SJCRH30 (cell line): Measurements from ENCODE around the gene LTB. TPM values are rescaled to one million over a fixed set of nuclear protein-coding genes. Genes with fewer than 3 reads are reported as not detected.
A peak's percentile ranks its signal among the peaks of the same experiment; 100 is the strongest.

Source experiments
- DNase-seq, 2 experiments: peaks; one replicate each; pipeline ENCODE4 v3.0.0-alpha.2; 2015 to 2020
- H3K27ac ChIP-seq: fragments of 250-450 bp; sonication (Bioruptor Pico); 2 replicates; pipeline ENCODE4 v1.5.1; 2020; ENCODE audit warnings: mild to moderate bottlenecking, moderate library complexity
- H3K27me3 ChIP-seq: fragments of 250-450 bp; sonication (Bioruptor Pico); 2 replicates; pipeline ENCODE4 v1.5.1; 2020; ENCODE audit warnings: mild to moderate bottlenecking, moderate library complexity
- H3K36me3 ChIP-seq: fragments of 250-450 bp; sonication (Bioruptor Pico); 2 replicates; pipeline ENCODE4 v1.5.1; 2020; ENCODE audit warnings: mild to moderate bottlenecking, moderate library complexity
- H3K4me1 ChIP-seq: fragments of 250-450 bp; sonication (Bioruptor Pico); 2 replicates; pipeline ENCODE4 v1.5.1; 2020; ENCODE audit warnings: mild to moderate bottlenecking, moderate library complexity
- H3K4me3 ChIP-seq: fragments of 250-450 bp; sonication (Bioruptor Pico); 2 replicates; pipeline ENCODE4 v1.5.1; 2020; ENCODE audit warnings: mild to moderate bottlenecking, moderate library complexity
- H3K9me3 ChIP-seq: fragments of 250-450 bp; sonication (Bioruptor Pico); replicated peaks from 2 replicates; pipeline ENCODE4 v1.5.1; 2020; ENCODE audit warnings: mild to moderate bottlenecking, moderate library complexity
- total RNA-seq: library from RNA; depleted of rRNA; stranded (reverse); fragments of >200 nt; shearing (Covaris generic); gene quantifications from 2 replicates; pipeline ENCODE4 v1.2.3, GENCODE V29; 2014; rRNA removed

LTB gene, protein sequence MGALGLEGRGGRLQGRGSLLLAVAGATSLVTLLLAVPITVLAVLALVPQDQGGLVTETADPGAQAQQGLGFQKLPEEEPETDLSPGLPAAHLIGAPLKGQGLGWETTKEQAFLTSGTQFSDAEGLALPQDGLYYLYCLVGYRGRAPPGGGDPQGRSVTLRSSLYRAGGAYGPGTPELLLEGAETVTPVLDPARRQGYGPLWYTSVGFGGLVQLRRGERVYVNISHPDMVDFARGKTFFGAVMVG
- not detected in 2 replicates for total RNA-seq

DNA sequence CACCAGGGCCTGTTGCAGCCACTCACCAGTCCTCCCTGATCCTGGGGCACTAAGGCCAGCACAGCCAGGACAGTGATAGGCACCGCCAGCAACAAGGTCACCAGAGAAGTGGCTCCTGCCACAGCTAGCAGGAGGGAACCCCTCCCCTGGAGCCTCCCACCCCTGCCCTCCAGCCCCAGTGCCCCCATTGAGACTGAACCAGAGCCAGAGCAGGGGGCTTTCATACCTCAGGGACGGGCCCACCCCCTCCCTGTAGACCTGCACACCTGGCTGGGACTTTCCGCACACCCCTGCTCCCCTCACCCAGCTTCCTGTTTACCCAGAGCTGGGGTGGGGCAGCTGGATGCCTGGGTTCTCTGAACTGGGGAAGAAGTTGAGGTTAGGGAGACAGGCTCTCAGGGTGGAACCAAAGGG lies at the start of gene LTB:
Gene LTB, minus strand, starts transcription at position 195 of the 414 bp plus-strand sequence. Its CDS starts 7 bp downstream, at position 188.
- Histone ChIP-seq H3K4me1 (no peaks in the 10 kb centered on the region), H3K27me3 (no peaks in the 10 kb centered on the region), H3K36me3 (no peaks in the 10 kb centered on the region), H3K4me3 (peak within 1 kb of the TSS; percentile 64), H3K27ac (no peak within 1 kb of the TSS), H3K9me3 (no peaks in the 10 kb centered on the region)
- no peak for DNase-seq

GRCh38 chr6:31631681-31632278 lies 49.6 kb upstream of the LTB start:
- no peak for DNase-seq
- Histone ChIP-seq H3K36me3 (peaks cover 93% of the 10 kb centered on the region), H3K4me1 (no peaks in the 10 kb centered on the region), H3K9me3 (no peaks in the 10 kb centered on the region), H3K4me3 (no peak overlapping the region), H3K27me3 (no peaks in the 10 kb centered on the region), H3K27ac (no peak overlapping the region)

GRCh38 chr6:31631209-31631608 lies 49.0 kb upstream of the LTB start:
- no peaks in the 10 kb centered on the region for H3K27me3 ChIP-seq
- H3K27ac ChIP-seq = no peak overlapping the region
- peaks cover 93% of the 10 kb centered on the region for H3K36me3 ChIP-seq
- H3K4me1 ChIP-seq = no peaks in the 10 kb centered on the region
- no peak overlapping the region for H3K4me3 ChIP-seq
- no peaks in the 10 kb centered on the region for H3K9me3 ChIP-seq
- DNase-seq = no peak

DNA sequence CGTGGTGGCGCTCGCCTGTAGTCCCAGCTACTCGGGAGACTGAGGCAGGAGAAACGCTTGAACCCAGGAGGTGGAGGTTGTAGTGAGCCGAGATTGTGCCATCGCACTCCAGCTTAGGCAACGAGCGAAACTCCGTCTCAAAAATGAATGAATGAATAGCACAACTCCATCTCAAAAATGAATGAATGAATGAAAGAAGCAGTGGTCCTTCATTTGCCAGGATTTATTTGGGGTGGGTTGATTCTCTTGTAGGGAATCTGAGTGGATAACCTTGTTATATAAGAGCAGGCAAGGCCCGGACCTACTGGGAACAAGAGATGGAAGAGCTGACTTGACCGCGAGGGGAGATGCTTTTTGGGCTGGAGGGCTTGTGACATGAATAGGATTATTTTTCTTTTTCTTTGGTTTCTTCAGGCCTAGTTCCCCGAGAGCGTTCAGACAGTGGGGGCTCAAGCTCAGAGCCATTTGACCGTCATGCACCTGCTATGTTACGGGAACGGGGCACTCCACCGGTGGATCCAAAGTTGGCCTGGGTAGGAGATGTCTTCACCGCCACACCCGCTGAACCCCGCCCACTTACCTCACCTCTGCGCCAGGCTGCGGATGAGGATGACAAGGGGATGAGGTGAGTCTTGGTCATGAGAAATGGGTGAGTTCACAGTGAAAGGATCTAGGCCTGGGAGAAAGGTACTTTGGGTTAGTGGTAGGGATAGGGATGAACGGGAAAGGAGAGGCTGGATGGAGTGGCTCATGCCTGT lies 48.1 kb upstream of the LTB start:
- Histone ChIP-seq H3K9me3 (no peaks in the 10 kb centered on the region), H3K27ac (no peak overlapping the region), H3K36me3 (peaks cover 93% of the 10 kb centered on the region), H3K4me3 (no peak overlapping the region), H3K4me1 (no peaks in the 10 kb centered on the region), H3K27me3 (no peaks in the 10 kb centered on the region)
- DNase-seq = no peak

- Histone ChIP-seq H3K9me3 (no peaks in the 10 kb centered on the region), H3K27me3 (no peaks in the 10 kb centered on the region), H3K36me3 (peaks cover 93% of the 10 kb centered on the region), H3K27ac (no peak overlapping the region), H3K4me3 (no peak overlapping the region), H3K4me1 (no peaks in the 10 kb centered on the region)
- DNase-seq = no peak
Measured at GRCh38 chr6:31629014-31629413, 46.8 kb upstream of the LTB start.

DNA sequence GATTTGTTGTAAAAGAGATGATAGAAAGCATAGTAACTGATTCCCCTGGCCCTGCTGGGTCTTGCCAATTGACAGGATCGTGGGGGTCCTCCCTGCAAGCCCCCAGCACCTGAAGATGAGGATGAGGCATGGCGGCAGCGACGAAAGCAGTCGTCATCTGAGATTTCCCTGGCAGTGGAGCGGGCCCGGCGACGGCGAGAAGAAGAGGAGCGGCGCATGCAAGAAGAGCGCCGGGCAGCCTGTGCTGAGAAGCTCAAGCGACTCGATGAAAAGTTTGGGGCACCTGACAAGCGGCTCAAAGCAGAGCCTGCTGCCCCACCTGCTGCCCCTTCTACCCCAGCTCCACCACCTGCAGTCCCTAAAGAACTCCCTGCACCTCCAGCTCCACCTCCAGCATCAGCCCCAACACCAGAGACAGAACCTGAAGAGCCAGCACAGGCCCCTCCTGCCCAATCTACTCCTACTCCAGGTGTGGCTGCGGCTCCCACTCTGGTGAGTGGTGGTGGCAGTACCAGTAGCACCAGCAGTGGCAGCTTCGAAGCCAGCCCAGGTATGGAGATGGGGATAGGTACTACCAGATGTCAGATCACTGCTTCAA lies 45.6 kb upstream of the LTB start:
- DNase-seq = no peak
- H3K27me3 ChIP-seq = no peaks in the 10 kb centered on the region
- peaks cover 96% of the 10 kb centered on the region for H3K36me3 ChIP-seq
- H3K27ac ChIP-seq = no peak overlapping the region
- no peaks in the 10 kb centered on the region for H3K4me1 ChIP-seq
- no peak overlapping the region for H3K4me3 ChIP-seq
- H3K9me3 ChIP-seq = no peaks in the 10 kb centered on the region

DNA sequence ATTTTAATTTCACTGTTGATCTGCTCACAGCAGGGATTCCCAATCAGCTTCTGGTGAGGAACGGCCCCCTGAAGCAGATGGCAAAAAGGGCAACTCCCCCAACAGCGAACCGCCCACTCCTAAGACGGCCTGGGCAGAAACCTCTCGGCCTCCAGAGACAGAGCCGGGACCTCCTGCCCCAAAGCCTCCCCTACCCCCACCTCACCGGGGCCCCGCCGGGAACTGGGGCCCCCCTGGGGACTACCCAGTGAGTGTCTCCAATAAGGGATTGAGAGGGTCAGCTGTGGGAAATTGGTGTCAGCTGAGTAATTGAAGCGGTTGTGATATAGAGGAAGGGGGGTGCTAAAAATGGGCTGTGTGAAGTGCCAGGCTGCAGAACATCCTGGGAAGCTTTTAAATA lies 44.7 kb upstream of the LTB start:
- H3K36me3 ChIP-seq = peaks cover 92% of the 10 kb centered on the region
- no peaks in the 10 kb centered on the region for H3K27me3 ChIP-seq
- no peak for DNase-seq
- no peak overlapping the region for H3K27ac ChIP-seq
- H3K9me3 ChIP-seq = no peaks in the 10 kb centered on the region
- H3K4me3 ChIP-seq = no peak overlapping the region
- no peaks in the 10 kb centered on the region for H3K4me1 ChIP-seq

GRCh38 chr6:31624070-31624469 lies 41.8 kb upstream of the LTB start:
- Histone ChIP-seq H3K27me3 (no peaks in the 10 kb centered on the region), H3K9me3 (no peaks in the 10 kb centered on the region), H3K27ac (no peak overlapping the region), H3K4me1 (no peaks in the 10 kb centered on the region), H3K36me3 (peaks cover 69% of the 10 kb centered on the region), H3K4me3 (no peak overlapping the region)
- no peak for DNase-seq

DNA sequence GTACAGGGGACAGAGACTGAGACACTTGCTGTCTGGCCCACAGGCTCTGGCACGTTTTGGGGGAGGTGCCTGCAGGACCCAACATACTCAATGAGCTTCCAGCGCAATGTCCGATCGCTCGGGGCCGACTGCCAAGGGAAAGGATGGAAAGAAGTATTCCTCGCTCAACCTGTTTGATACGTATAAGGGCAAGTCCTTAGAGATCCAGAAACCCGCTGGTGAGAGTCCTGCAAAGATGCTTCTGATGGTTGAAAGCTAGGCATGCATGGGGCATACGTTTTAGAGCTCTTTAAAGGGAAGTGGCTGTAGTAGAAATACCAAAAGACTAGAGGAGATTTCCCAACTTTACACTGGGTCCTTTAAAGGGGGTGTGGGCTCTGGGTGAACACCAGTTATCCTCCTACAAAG lies 40.5 kb upstream of the LTB start:
- DNase-seq = no peak
- Histone ChIP-seq H3K27ac (no peak overlapping the region; the same call in 1 of the 2 replicates), H3K4me1 (no peaks in the 10 kb centered on the region), H3K4me3 (peak overlapping the region; percentile 95), H3K36me3 (peaks cover 55% of the 10 kb centered on the region), H3K9me3 (no peaks in the 10 kb centered on the region), H3K27me3 (no peaks in the 10 kb centered on the region)

- H3K27ac ChIP-seq = no peak overlapping the region; the same call in none of the 2 replicates
- H3K36me3 ChIP-seq = peaks cover 48% of the 10 kb centered on the region
- H3K4me1 ChIP-seq = no peaks in the 10 kb centered on the region
- DNase-seq = peak in 1 of 2 experiments; percentile 24
- peak overlapping the region; percentile 95 for H3K4me3 ChIP-seq
- H3K27me3 ChIP-seq = no peaks in the 10 kb centered on the region
- H3K9me3 ChIP-seq = no peaks in the 10 kb centered on the region
Measured at GRCh38 chr6:31621991-31622390, 39.8 kb upstream of the LTB start.

- Histone ChIP-seq H3K27ac (peak overlapping the region; percentile 91), H3K9me3 (no peaks in the 10 kb centered on the region), H3K4me1 (no peaks in the 10 kb centered on the region), H3K36me3 (peaks cover 43% of the 10 kb centered on the region), H3K4me3 (peak overlapping the region; percentile 95), H3K27me3 (no peaks in the 10 kb centered on the region)
- DNase-seq = peak in 1 of 2 experiments; percentile 20
Measured at GRCh38 chr6:31621320-31621939, 39.2 kb upstream of the LTB start.

DNA sequence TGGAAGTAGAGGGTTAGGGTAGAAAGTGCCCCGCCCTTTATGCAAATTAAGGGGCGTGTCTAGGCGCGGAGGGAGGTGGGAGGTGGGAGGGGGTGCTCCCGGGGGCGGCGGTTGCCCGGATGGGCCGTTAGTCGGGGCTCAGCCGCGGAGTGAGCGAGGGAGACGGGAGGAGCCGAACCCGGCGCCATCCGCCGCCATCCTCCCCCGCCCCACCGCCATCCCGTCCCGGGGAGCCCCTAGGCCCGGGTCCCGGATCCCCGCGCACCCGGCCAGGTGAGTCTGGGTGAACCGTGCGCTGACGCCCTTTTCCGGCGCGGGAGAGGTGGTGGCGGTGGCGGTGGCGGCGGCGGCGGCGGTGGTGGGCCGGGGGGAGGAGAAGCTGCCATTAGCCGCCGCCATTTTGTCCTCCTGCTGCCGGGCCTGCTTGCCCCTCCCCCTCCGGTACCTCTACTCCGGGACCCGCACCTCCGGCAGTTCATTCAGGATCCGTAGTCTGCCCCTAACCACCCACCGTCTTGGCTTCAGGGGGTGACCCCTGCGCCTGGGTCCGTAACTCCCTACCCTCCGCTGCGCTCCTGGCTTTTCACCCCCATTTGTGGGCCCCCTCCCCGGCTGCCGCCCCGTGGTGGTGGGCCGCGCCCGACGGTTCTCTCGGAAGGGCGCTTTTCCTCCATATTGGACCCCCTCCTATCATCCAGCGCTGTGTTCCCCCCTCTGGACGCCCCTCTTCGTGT lies 38.5 kb upstream of the LTB start, which contains the start of gene PRRC2A:
Gene PRRC2A, plus strand, starts transcription at position 130 of the 734 bp plus-strand sequence. CDS start 2,075 bp downstream, outside the sequence.
- peak within 1 kb of the TSS; percentile 95 for H3K4me3 ChIP-seq
- no peaks in the 10 kb centered on the region for H3K4me1 ChIP-seq
- H3K36me3 ChIP-seq = peaks cover 36% of the 10 kb centered on the region
- no peaks in the 10 kb centered on the region for H3K27me3 ChIP-seq
- peak; percentile 82 to 84 for DNase-seq
- peak within 1 kb of the TSS; percentile 91 for H3K27ac ChIP-seq
- no peaks in the 10 kb centered on the region for H3K9me3 ChIP-seq

- H3K27me3 ChIP-seq = no peaks in the 10 kb centered on the region
- no peaks in the 10 kb centered on the region for H3K4me1 ChIP-seq
- H3K9me3 ChIP-seq = no peaks in the 10 kb centered on the region
- peaks cover 28% of the 10 kb centered on the region for H3K36me3 ChIP-seq
- peak overlapping the region; percentile 91 for H3K27ac ChIP-seq
- peak overlapping the region; percentile 64 for H3K4me3 ChIP-seq
- peak; percentile 98 for DNase-seq
Measured at GRCh38 chr6:31619805-31620585, 37.8 kb upstream of the LTB start.
